Measurements from ENCODE around the gene GDPD5.

GDPD5 gene

GRCh38 chr11:75487365-75487764 is 38.4 kb downstream of the GDPD5 start:
- DNase-seq, result no peak

- DNase-seq, result no peak
Measured at GRCh38 chr11:75485742-75486141, 40.0 kb downstream of the GDPD5 start.

GRCh38 chr11:75482931-75483469 is 42.7 kb downstream of the GDPD5 start:
- DNase-seq, result no peak

GRCh38 chr11:75481922-75482606 is 43.7 kb downstream of the GDPD5 start:
- DNase-seq, result no peak

- DNase-seq, result no peak
Measured at GRCh38 chr11:75481223-75481921, 44.4 kb downstream of the GDPD5 start.

GRCh38 chr11:75480185-75481175 is 45.3 kb downstream of the GDPD5 start:
- DNase-seq, result no peak

- no peak for DNase-seq
Measured at GRCh38 chr11:75479597-75480145, 46.1 kb downstream of the GDPD5 start.

- DNase-seq, result no peak
Measured at GRCh38 chr11:75478783-75479596, 46.8 kb downstream of the GDPD5 start.

- no peak for DNase-seq
Measured at GRCh38 chr11:75477614-75477935, 48.2 kb downstream of the GDPD5 start.

- no peak for DNase-seq
Measured at GRCh38 chr11:75476739-75477613, 48.8 kb downstream of the GDPD5 start.

- no peak for DNase-seq
Measured at GRCh38 chr11:75475767-75476650, 49.7 kb downstream of the GDPD5 start.

GRCh38 chr11:75474878-75475766 is 50.6 kb downstream of the GDPD5 start:
- DNase-seq, result peak; percentile 44

GRCh38 chr11:75474240-75474639 is 51.5 kb downstream of the GDPD5 start:
- no peak for DNase-seq

- no peak for DNase-seq
Measured at GRCh38 chr11:75473684-75474083, 52.1 kb downstream of the GDPD5 start.

- DNase-seq, result no peak
Measured at GRCh38 chr11:75472081-75472732, 53.5 kb downstream of the GDPD5 start.

- no peak for DNase-seq
Measured at GRCh38 chr11:75471176-75471973, 54.4 kb downstream of the GDPD5 start.

- DNase-seq, result no peak
Measured at GRCh38 chr11:75470476-75471080, 55.2 kb downstream of the GDPD5 start.

Data from activated CD4-positive, alpha-beta T cell treated with anti-CD3 and anti-CD28 coated beads, Interleukin-2, amount 50 U/mL, for 1 hour (primary cell).